NCI-H2227 (cell line): ENCODE data around the gene ATG101.

Source experiments
- DNase-seq: peaks from one replicate; lab custom pipeline; 2025; ENCODE audit not compliant: unreplicated experiment; lab: John Stamatoyannopoulos, UW

The ATG101 gene

GRCh38 chr12:52041695-52042123, 28.1 kb upstream of the ATG101 start:
- no peak for DNase-seq

DNA sequence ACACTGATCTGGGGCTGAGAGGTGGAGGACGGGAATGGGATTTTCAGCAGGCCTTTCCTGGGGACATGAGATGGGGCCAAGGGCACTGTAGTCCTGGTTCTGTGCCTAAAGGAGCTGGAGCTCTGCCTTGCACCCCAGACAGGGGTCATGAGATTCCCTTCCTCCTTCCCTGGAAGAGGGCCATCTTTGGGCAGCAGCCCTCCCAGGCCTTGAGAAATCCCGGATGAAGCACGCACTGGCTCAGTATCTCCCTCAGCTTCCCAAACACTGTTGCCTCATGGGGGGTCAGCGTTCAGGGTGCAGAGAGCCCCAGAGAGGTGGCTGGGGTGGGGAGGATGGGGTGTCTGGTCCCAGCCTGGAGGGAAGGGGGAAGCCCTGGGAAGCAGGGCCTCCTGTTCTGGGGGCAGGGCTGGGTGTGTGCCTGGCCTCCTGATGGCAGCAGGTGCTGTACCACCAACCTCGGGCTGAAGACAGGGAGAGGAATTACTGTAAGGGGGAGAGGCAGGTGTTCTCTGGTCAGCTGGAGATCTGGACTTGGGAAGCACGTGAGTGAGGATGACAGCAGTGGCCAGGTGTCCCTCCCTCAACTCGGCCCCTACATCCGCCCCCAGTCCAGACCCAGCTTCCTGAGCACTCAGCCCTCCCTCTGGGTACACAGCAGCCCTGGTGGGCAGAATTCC, 26.9 kb upstream of the ATG101 start:
- no peak for DNase-seq

- no peak for DNase-seq
These were observed 26.2 kb upstream of the ATG101 start for GRCh38 chr12:52043386-52044212.

DNA sequence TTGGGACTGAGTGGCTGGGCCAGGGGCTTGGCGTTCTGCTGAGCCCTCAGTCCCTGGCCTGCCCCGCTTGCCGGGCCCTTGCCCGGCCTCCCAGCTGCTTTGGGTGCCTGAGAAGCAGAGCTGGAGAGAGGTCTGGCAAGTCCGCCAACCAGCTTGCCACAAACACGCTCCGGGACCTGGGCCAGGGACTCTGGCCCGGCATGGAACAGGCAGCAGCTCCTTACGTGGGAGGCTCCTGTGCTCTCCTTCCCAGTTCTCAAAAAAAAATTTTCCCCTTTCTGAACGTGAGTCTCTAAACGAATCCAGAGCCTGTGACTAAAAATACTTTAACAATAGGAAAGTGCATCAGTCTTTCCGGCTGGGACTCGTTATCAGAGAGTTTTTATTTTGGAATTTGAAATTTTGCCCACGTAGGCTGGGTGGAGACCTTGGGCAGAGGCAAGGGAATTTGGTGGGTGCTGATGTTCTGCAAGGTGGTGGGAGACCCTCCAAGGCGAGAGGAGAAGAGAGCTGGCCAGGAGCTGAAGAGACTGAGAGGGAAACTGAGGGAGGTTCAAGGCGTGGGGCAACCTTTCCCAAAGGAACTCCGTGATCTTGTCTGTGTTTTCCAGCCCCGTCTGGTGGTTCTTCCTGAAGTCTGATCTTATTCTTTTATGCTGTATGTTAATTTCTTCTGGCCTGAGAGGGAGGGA, 25.3 kb upstream of the ATG101 start:
- no peak for DNase-seq

- DNase-seq, result no peak
These were observed 24.0 kb upstream of the ATG101 start for GRCh38 chr12:52045794-52046199.

- no peak for DNase-seq
These were observed 22.9 kb upstream of the ATG101 start for GRCh38 chr12:52046859-52047258.

DNA sequence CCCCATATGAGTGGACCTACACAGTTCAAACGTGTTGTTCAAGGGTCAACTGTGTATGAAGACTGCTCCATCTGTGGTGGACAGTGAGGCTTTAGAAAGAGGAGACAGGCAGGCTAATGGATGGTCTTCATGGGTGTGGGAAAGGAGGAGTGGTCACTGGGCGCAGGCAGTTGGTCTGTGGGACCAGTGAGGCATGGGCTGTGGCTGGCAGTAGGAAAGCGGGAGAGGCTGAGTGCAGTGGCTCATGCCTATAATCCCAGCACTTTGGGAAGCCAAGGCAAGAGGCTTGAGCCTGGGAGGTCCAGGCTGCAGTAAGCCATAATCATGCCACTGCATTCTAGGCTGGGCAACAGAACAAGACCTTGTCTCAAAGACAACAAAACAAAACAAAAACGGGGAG, 20.5 kb upstream of the ATG101 start:
- no peak for DNase-seq

GRCh38 chr12:52049688-52050087, 20.1 kb upstream of the ATG101 start:
- DNase-seq, result no peak

DNA sequence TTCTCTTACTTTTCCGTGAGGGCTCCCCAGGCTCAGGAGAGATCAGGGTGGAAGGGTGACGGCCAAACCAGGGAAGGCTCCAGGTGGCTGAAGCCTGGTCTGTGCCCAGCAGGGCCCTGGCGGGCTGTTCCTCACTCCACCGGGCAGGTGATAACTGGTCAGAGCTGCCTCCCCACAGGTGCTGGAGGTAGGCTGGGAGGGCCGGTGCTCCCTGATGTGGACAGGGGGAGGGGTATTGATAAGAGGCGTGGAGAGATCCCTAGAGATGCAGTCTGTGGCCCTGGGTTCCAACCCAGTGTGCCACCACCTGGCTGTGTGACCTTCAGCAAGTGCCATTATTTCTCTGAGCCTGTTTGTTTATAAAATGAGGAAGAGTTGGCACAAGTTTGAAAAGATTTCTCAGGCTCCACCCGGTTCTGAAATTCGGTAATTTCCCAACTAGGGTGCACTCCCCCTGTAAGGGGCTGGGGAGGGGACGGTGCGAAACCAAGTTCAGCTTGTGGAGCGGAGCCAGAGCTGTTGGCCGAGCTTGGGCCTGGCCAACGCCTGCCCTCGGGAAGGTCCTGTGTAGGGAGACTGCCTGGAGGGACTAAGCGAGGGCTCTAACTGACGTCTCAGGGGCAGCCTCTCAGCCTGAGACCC, 19.5 kb upstream of the ATG101 start:
- no peak for DNase-seq

- peak; percentile 87 for DNase-seq
These were observed 18.8 kb upstream of the ATG101 start, which contains the start of gene NR4A1 for GRCh38 chr12:52050758-52051541. Gene NR4A1 (plus strand): TSS chr12:52051442. CDS start chr12:52054329, 2,887 bp downstream.

GRCh38 chr12:52052468-52053186, 17.2 kb upstream of the ATG101 start:
- no peak for DNase-seq

DNA sequence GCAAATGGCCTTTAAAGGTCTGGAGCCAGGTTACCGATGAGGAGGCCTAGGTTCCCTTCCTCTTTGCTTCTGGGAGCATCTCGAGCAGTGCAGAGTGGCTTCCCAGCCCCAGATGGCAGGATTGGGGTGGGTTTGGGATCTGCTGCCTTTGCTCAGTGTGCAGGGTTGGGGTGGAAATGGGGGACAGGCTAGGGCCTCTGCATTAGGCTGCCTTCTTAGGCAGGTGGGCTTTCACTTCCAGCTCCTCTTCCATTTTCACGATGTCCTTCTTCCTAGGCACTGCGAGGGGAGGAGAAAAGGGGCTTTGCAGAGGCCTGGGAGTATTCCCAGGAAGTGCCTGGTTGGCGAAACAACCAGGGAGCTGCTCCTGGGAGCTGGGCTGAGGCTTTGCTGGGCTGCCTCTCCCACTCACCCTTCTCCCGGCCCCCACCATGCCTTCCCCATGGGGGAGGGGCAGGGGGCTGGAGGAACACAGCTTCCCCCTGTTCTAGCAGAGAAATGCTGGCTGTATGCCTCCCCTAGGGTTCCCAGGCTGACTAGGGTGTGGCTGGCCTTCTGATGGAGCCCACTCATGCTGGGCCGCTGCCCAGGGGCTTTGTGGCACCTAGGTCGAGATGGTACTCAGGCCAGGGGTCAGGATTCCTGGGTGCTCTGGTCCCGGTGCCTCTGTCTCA, 16.1 kb upstream of the ATG101 start:
- DNase-seq, result no peak

DNA sequence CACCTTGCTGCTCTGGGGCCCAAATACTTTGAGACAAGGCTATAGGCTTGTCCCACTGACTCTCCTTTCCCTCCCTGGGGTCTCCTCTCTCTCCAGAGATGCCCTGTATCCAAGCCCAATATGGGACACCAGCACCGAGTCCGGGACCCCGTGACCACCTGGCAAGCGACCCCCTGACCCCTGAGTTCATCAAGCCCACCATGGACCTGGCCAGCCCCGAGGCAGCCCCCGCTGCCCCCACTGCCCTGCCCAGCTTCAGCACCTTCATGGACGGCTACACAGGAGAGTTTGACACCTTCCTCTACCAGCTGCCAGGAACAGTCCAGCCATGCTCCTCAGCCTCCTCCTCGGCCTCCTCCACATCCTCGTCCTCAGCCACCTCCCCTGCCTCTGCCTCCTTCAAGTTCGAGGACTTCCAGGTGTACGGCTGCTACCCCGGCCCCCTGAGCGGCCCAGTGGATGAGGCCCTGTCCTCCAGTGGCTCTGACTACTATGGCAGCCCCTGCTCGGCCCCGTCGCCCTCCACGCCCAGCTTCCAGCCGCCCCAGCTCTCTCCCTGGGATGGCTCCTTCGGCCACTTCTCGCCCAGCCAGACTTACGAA, 15.4 kb upstream of the ATG101 start:
- DNase-seq, result no peak

DNA sequence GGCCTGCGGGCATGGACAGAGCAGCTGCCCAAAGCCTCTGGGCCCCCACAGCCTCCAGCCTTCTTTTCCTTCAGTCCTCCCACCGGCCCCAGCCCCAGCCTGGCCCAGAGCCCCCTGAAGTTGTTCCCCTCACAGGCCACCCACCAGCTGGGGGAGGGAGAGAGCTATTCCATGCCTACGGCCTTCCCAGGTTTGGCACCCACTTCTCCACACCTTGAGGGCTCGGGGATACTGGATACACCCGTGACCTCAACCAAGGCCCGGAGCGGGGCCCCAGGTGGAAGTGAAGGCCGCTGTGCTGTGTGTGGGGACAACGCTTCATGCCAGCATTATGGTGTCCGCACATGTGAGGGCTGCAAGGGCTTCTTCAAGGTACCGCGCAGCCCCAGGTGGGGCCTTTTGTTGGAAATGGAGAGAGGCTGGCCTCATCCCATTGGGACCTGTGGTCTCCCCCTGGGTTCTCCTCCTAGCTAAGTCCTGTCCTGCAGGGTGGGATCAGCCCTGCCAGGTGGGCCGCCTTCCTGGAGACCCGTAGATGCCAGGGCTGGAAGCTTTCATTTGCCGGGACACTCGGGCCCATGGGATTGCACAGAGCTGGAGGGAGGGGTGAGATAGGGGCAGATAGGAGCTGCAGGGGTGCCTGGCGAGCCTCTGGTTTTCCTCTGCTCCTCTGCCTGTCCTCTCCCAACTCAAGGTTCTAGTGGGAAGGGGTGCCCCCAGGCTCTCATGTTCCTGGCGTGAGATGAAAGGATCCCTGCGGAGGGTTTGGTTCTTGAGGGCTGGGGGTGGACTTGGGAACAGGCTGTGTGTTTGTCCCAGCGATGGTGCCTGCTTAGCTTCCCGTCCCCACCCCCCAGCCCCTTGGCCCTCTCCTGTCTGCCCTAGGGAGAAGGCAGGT, 14.7 kb upstream of the ATG101 start:
- no peak for DNase-seq

DNA sequence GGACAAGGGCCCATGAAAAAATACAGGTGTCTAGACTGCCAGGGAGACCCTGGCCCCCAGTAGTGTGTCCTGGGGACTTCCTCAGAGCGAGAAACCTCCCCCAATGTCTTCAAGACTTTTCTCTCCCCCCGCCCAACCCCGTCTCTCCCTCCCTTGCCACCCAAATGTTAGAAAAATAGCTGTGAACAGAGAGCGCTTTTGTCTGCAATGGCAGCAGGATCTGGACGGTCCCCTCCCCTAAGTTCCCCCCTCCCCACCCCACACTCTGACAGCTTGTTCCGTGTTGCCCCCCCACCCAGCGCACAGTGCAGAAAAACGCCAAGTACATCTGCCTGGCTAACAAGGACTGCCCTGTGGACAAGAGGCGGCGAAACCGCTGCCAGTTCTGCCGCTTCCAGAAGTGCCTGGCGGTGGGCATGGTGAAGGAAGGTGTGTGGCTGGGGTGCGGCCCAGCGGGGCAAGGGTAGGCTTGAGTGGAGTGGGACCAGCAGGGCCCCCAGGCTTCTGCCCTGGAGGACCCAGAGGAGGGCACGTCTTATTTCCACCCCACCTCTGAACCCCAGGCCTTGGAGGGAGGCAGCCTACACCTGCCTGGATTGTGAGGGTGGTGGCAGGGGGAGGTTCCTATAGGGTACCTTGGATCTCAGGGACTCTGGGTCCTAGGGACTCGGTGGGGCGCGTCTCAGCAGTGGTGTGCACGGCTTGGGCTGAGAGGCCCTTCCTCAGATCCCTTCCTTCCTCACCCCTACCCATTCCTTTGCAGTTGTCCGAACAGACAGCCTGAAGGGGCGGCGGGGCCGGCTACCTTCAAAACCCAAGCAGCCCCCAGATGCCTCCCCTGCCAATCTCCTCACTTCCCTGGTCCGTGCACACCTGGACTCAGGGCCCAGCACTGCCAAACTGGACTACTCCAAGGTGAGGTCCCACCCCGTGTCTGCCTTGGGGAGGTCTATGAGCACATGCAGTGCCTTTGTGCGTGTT, 13.8 kb upstream of the ATG101 start:
- DNase-seq, result no peak

DNA sequence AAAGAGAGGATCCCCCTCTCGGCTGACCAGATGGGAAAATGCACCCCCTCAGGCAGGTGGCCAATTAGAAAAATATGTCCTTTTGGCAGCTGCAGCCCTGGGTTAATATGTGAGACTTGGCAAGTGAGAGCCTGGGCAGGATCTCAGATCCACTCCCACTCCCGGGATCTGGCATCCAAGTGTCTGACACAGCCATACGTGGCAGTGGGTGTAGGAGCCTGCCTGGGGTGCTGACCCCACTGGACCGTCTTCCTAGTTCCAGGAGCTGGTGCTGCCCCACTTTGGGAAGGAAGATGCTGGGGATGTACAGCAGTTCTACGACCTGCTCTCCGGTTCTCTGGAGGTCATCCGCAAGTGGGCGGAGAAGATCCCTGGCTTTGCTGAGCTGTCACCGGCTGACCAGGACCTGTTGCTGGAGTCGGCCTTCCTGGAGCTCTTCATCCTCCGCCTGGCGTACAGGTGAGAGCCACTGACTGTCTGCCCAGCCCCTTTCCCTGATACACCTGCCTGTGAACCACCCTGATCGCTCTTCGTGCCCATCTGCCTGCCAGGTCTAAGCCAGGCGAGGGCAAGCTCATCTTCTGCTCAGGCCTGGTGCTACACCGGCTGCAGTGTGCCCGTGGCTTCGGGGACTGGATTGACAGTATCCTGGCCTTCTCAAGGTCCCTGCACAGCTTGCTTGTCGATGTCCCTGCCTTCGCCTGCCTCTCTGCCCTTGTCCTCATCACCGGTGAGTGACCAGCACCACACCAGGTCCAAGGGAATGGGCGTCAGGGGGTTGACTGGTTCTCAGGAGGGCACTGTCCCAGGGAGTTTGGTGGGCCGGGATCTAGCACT, 12.8 kb upstream of the ATG101 start:
- no peak for DNase-seq
